H1 (cell line): ENCODE results near the gene SPARCL1.

Experiments
- BCL11A ChIP-seq, 2 experiments: IDR thresholded peaks; one replicate each; pipeline ENCODE4 v1.6.1; 2011; ENCODE audit warnings: low read depth in 2 of 2, low read length in 2 of 2, mild to moderate bottlenecking in 2 of 2
- BRCA1 ChIP-seq: IDR thresholded peaks from 2 replicates; pipeline ENCODE4 v1.6.1; 2012; ENCODE audit warnings: low read depth, low read length, improper control_type of control experiment
- CBX8 ChIP-seq: fragments of 300-800, 300-1000 bp; sonication (generic); IDR thresholded peaks from 2 replicates; pipeline ENCODE4 v1.7.1; 2016; ENCODE audit warnings: low read depth, low read length, borderline replicate concordance
- CTCF ChIP-seq, 3 experiments: IDR thresholded peaks; 1 replicate in 2 of 3; 2 replicates in 1 of 3; pipeline versions ENCODE4 v1.5.1 to v1.6.1; 2011; ENCODE audit warnings: low read length in 3 of 3, mild to moderate bottlenecking in 3 of 3, inconsistent platforms in 2 of 3, low read depth in 1 of 3, moderate library complexity in 1 of 3; ENCODE audit not compliant: insufficient read depth in 1 of 3; ENCODE audit errors: control extremely low read depth in 1 of 3
- EP300 ChIP-seq, 2 experiments: IDR thresholded peaks; 1 replicate in 1 of 2; 2 replicates in 1 of 2; pipeline ENCODE4 v1.6.1; 2011 to 2012; ENCODE audit warnings: low read depth in 2 of 2, low read length in 2 of 2, mild to moderate bottlenecking in 2 of 2, borderline replicate concordance in 1 of 2, inconsistent platforms in 1 of 2, moderate library complexity in 1 of 2
- EZH2 ChIP-seq: fragments of 200-600 bp; sonication (generic); IDR thresholded peaks from 2 replicates; pipeline ENCODE4 v1.7.1; 2012; ENCODE audit warnings: low read depth, mild to moderate bottlenecking, moderate library complexity, low read length, inconsistent platforms; ENCODE audit not compliant: severe bottlenecking
- NRF1 ChIP-seq: IDR thresholded peaks from 2 replicates; pipeline ENCODE4 v1.6.1; 2011; ENCODE audit warnings: mild to moderate bottlenecking, low read depth, low read length, improper control_type of control experiment
- POLR2A ChIP-seq, 2 experiments: IDR thresholded peaks; 1 replicate in 1 of 2; 2 replicates in 1 of 2; pipeline ENCODE4 v1.6.1; 2011; ENCODE audit warnings: low read depth in 2 of 2, low read length in 2 of 2, mild to moderate bottlenecking in 2 of 2; ENCODE audit errors: control extremely low read depth in 1 of 2
- YY1 ChIP-seq: IDR thresholded peaks from 2 replicates; pipeline ENCODE4 v1.6.1; 2011; ENCODE audit warnings: low read depth, mild to moderate bottlenecking, low read length

- TF ChIP-seq NRF1, result no peak
- TF ChIP-seq BRCA1, result no peak
- no peak for TF ChIP-seq POLR2A (IDR thresholded peaks at IDR 0.05; ENCODE audit: control extremely low read depth in 1 of 2, low read depth in 2 of 2, low read length in 2 of 2)
- TF ChIP-seq YY1, result no peak
- no peak for TF ChIP-seq EZH2
- no peak for TF ChIP-seq CBX8
- no peak for TF ChIP-seq CTCF (IDR thresholded peaks at IDR 0.05; ENCODE audit: control extremely low read depth in 1 of 3, insufficient read depth in 1 of 3, low read depth in 1 of 3, low read length in 3 of 3)
- no peak for TF ChIP-seq BCL11A (IDR thresholded peaks at IDR 0.05; ENCODE audit: low read depth in 2 of 2, low read length in 2 of 2)
- TF ChIP-seq EP300 (IDR thresholded peaks at IDR 0.05; ENCODE audit: borderline replicate concordance in 1 of 2, low read depth in 2 of 2, low read length in 2 of 2), result no peak
Measured at GRCh38 chr4:87478732-87479250, 50.4 kb downstream of the SPARCL1 start.
